OCI-LY1 (cell line): ENCODE data around the gene CETP.

ENCODE experiments used
- H2AFZ ChIP-seq: fragments of 200-600 bp; sonication (generic), shearing (Covaris generic); 2 replicates; pipeline ENCODE4 v1.6.0; 2014; ENCODE audit warnings: antibody characterized with exemption, mild to moderate bottlenecking, low read length
- H3F3A ChIP-seq: fragments of 200-600 bp; sonication (generic), shearing (Covaris generic); 2 replicates; pipeline ENCODE4 v1.6.0; 2014; ENCODE audit warnings: mild to moderate bottlenecking, antibody characterized with exemption, low read length, moderate library complexity; ENCODE audit not compliant: insufficient read depth
- H3K27ac ChIP-seq: fragments of 200-600 bp; sonication (generic); 2 replicates; pipeline ENCODE4 v1.5.1; 2014; ENCODE audit warnings: low read length, mixed run types, mild to moderate bottlenecking, low read depth; ENCODE audit not compliant: poor library complexity, severe bottlenecking
- H3K27me3 ChIP-seq: fragments of 200-600 bp; sonication (generic); 2 replicates; pipeline ENCODE4 v1.6.0; 2014; ENCODE audit warnings: antibody characterized with exemption, mild to moderate bottlenecking, low read length, moderate library complexity; ENCODE audit not compliant: insufficient read depth
- H3K36me3 ChIP-seq: fragments of 200-600 bp; sonication (generic); 2 replicates; pipeline ENCODE4 v1.6.1; 2014; ENCODE audit warnings: mild to moderate bottlenecking, antibody characterized with exemption, low read length, moderate library complexity, mixed read lengths; ENCODE audit not compliant: insufficient read depth
- H3K4me1 ChIP-seq: fragments of 200-600 bp; sonication (generic); 2 replicates; pipeline ENCODE4 v1.5.1; 2014; ENCODE audit warnings: mild to moderate bottlenecking, low read length, moderate library complexity; ENCODE audit not compliant: insufficient read depth, severe bottlenecking
- H3K4me2 ChIP-seq: fragments of 200-600 bp; sonication (generic), shearing (Covaris generic); 2 replicates; pipeline ENCODE4 v1.6.1; 2014; ENCODE audit warnings: low read length
- H3K4me3 ChIP-seq: fragments of 200-600 bp; sonication (generic); 2 replicates; pipeline ENCODE4 v1.5.1; 2014; ENCODE audit warnings: low read length, low read depth, mild to moderate bottlenecking, mixed read lengths; ENCODE audit not compliant: poor library complexity, severe bottlenecking
- H3K79me2 ChIP-seq: fragments of 200-600 bp; shearing (Covaris generic); 2 replicates; pipeline ENCODE4 v1.6.1; 2016; ENCODE audit warnings: mixed run types, low read length, mixed read lengths; ENCODE audit not compliant: insufficient read depth
- H3K9ac ChIP-seq: fragments of 200-600 bp; sonication (generic), shearing (Covaris generic); 2 replicates; pipeline ENCODE4 v1.6.1; 2014; ENCODE audit warnings: mild to moderate bottlenecking, low read length, mixed read lengths
- H3K9me2 ChIP-seq: fragments of 200-600 bp; sonication (generic), shearing (Covaris generic); 2 replicates; pipeline ENCODE4 v1.6.1; 2014; ENCODE audit warnings: low read depth, mild to moderate bottlenecking, low read length, mixed read lengths
- H3K9me3 ChIP-seq: fragments of 200-600 bp; shearing (Covaris generic); 2 replicates; pipeline ENCODE4 v1.6.1; 2014; ENCODE audit warnings: low read length, mixed read lengths
- H4K20me1 ChIP-seq: fragments of 200-600 bp; sonication (generic), shearing (Covaris generic); 2 replicates; pipeline ENCODE4 v1.6.0; 2016; ENCODE audit warnings: mild to moderate bottlenecking, low read length; ENCODE audit not compliant: insufficient read depth
- CTCF ChIP-seq: fragments of 200-600 bp; sonication (generic), shearing (Covaris generic); IDR thresholded peaks from 2 replicates; pipeline ENCODE4 v1.5.1; 2017; ENCODE audit warnings: mild to moderate bottlenecking, antibody characterized with exemption, low read length, moderate library complexity, mixed read lengths
- EZH2 ChIP-seq: fragments of 200-600 bp; sonication (generic), shearing (Covaris generic); IDR thresholded peaks from 2 replicates; pipeline ENCODE4 v1.8.0; 2017; ENCODE audit warnings: borderline replicate concordance, mixed run types, mild to moderate bottlenecking, antibody characterized with exemption, low read length, moderate library complexity, mixed read lengths

Gene CETP

GRCh38 chr16:56961851-56962281 is at the start of gene CETP:
TSS of gene CETP (plus strand) at chr16:56961950. CDS start at chr16:56961980, 30 bp downstream.
- H3K79me2 ChIP-seq = no peaks in the 10 kb centered on the region
- H3K4me2 ChIP-seq = no peak within 1 kb of the TSS
- no peaks in the 10 kb centered on the region for H3K36me3 ChIP-seq
- TF ChIP-seq EZH2 (no peak), CTCF (no peak)
- H3K9me2 ChIP-seq = no peaks in the 10 kb centered on the region
- no peaks in the 10 kb centered on the region for H3F3A ChIP-seq
- H3K9ac ChIP-seq = no peak within 1 kb of the TSS
- H4K20me1 ChIP-seq = no peaks in the 10 kb centered on the region
- H3K4me3 ChIP-seq = no peak within 1 kb of the TSS
- no peak within 1 kb of the TSS for H3K27ac ChIP-seq
- peaks cover 5% of the 10 kb centered on the region; the same call in 1 of the 2 replicates for H3K27me3 ChIP-seq
- H3K9me3 ChIP-seq = no peaks in the 10 kb centered on the region
- no peak within 1 kb of the TSS for H2AFZ ChIP-seq
- peaks cover 3% of the 10 kb centered on the region for H3K4me1 ChIP-seq

GRCh38 chr16:56912746-56913708 is 48.7 kb upstream of the CETP start:
- Histone ChIP-seq H3K9me3 (no peaks in the 10 kb centered on the region), H3K4me3 (no peak overlapping the region), H3K9ac (no peak overlapping the region; the same call in 1 of the 2 replicates), H3K27me3 (no peaks in the 10 kb centered on the region), H3K4me1 (peaks cover 57% of the 10 kb centered on the region), H2AFZ (no peak overlapping the region), H3K9me2 (no peaks in the 10 kb centered on the region), H3K36me3 (no peaks in the 10 kb centered on the region), H3K27ac (no peak overlapping the region), H3F3A (no peaks in the 10 kb centered on the region), H4K20me1 (no peaks in the 10 kb centered on the region), H3K79me2 (no peaks in the 10 kb centered on the region), H3K4me2 (peak overlapping the region; percentile 15; the same call in 1 of the 2 replicates)
- TF ChIP-seq EZH2 (no peak), CTCF (no peak)

GRCh38 chr16:56914896-56915295 is 46.9 kb upstream of the CETP start:
- Histone ChIP-seq H3K4me3 (no peak overlapping the region), H3F3A (no peaks in the 10 kb centered on the region), H3K9me3 (no peaks in the 10 kb centered on the region), H3K27me3 (no peaks in the 10 kb centered on the region), H3K9me2 (no peaks in the 10 kb centered on the region), H3K9ac (no peak overlapping the region), H3K79me2 (no peaks in the 10 kb centered on the region), H3K4me1 (peaks cover 63% of the 10 kb centered on the region), H3K4me2 (no peak overlapping the region), H4K20me1 (no peaks in the 10 kb centered on the region), H3K36me3 (no peaks in the 10 kb centered on the region), H2AFZ (no peak overlapping the region), H3K27ac (no peak overlapping the region)
- TF ChIP-seq EZH2 = no peak
